Kidney (tissue), 14 donors: ENCODE results near the gene ENOX2. TPM values are rescaled to one million over a fixed set of nuclear protein-coding genes. Genes with fewer than 3 reads are reported as not detected.

Experiments used
- DNase-seq, 5 donors: peaks; one replicate each; pipeline ENCODE4 v3.0.0-alpha.2; 2013 to 2020
- FAIRE-seq: peaks from 2 replicates; lab custom pipeline; 2012; peaks lifted over from hg19 to GRCh38; lab: Jason Lieb, UNC
- H3K27ac ChIP-seq, 2 donors: one replicate each; pipeline ENCODE4 v1.7.0; 2013; ENCODE audit warnings: low read depth in 2 of 2, low read length in 2 of 2, inconsistent platforms in 1 of 2
- H3K27me3 ChIP-seq: one replicate; pipeline ENCODE4 v1.7.1; 2013; ENCODE audit warnings: low read length, inconsistent platforms; ENCODE audit not compliant: control insufficient read depth, insufficient read depth
- H3K36me3 ChIP-seq, 3 donors: one replicate each; pipeline versions ENCODE4 v1.7.0 to v1.7.1; 2013; ENCODE audit warnings: low read length in 3 of 3, control low read depth in 1 of 3, inconsistent platforms in 1 of 3; ENCODE audit not compliant: insufficient read depth in 3 of 3, control insufficient read depth in 2 of 3
- H3K4me1 ChIP-seq, 3 donors: one replicate each; pipeline versions ENCODE4 v1.7.0 to v1.7.1; 2013; ENCODE audit warnings: low read length in 3 of 3, inconsistent platforms in 1 of 3, low read depth in 1 of 3; ENCODE audit not compliant: control insufficient read depth in 2 of 3, insufficient read depth in 2 of 3
- H3K4me3 ChIP-seq, 3 donors: one replicate each; pipeline versions ENCODE4 v1.7.0 to v1.8.1; 2013; ENCODE audit warnings: low read length in 3 of 3, control low read depth in 1 of 3, inconsistent platforms in 1 of 3
- H3K9ac ChIP-seq, 3 donors: one replicate each; pipeline versions ENCODE4 v1.7.0 to v1.7.1; 2013; ENCODE audit warnings: low read length in 3 of 3, control low read depth in 1 of 3, inconsistent platforms in 1 of 3
- H3K9me3 ChIP-seq, 3 donors: one replicate each; pipeline versions ENCODE4 v1.7.0 to v1.7.1; 2013; ENCODE audit warnings: low read length in 3 of 3, control low read depth in 1 of 3, inconsistent platforms in 1 of 3; ENCODE audit not compliant: control insufficient read depth in 2 of 3, insufficient read depth in 1 of 3
- CTCF ChIP-seq: IDR thresholded peaks from 3 replicates; pipeline ENCODE4 v1.5.1; 2012; ENCODE audit warnings: mild to moderate bottlenecking, moderate library complexity, borderline replicate concordance; ENCODE audit not compliant: insufficient read depth; ENCODE audit errors: extremely low read depth
- intact Hi-C: fragments of 100-400 bp; cut with DNase I; formaldehyde crosslinking; loops from one replicate; pipeline ENCODE4 v1.11.1; 2022
- polyA plus RNA-seq: library from polyadenylated mRNA; stranded (reverse); fragments of 350-450 nt; fragmentation: Illumina TruSeq; extraction: RNeasy Lipid Tissue Mini Kit (QIAGEN cat#74804); gene quantifications from one replicate; pipeline ENCODE4 v1.2.3, GENCODE V29; 2014; ENCODE audit warnings: low read depth, low replicate concordance; ENCODE audit not compliant: insufficient read depth
- total RNA-seq: library from RNA; stranded (reverse); fragmentation: NEBNext Ultra II Directional; extraction: Animal tissue kit (Norgen Biotek cat#: 25700); gene quantifications from one replicate; pipeline ENCODE4 v1.2.1, GENCODE V29; 2021
- donor health status: control.
- donor health status: control.
- donor health status: control.
- donor health status: control.
- donor health status: control.
- donor health status: DM: yes; HTN: yes; CAD: no.
- donor health status: Normal renal cell carcinoma (clear cell type).

The ENOX2 gene
- total and polyA plus RNA-seq, 2 donors from 2014 or later, result 6.6 to 22.6 TPM

GRCh38 chrX:130885996-130886395 is 17.0 kb downstream of the ENOX2 start:
- H3K9ac ChIP-seq, result no peak overlapping the region
- FAIRE-seq (no peak), DNase-seq (peak in 1 of 5 donors; percentile 4)
- peak overlapping the region; percentile 1 to 40 (median 25) for H3K4me3 ChIP-seq
- intact Hi-C loops, result no loop called here
- H3K27me3 ChIP-seq, result no peaks in the 10 kb centered on the region
- H3K4me1 ChIP-seq, result no peaks in the 10 kb centered on the region
- no peak for TF ChIP-seq CTCF
- no peaks in the 10 kb centered on the region for H3K9me3 ChIP-seq
- no peak overlapping the region for H3K27ac ChIP-seq
- no peaks in the 10 kb centered on the region for H3K36me3 ChIP-seq

- TF ChIP-seq CTCF, result no peak
- Histone ChIP-seq H3K27me3 (no peaks in the 10 kb centered on the region), H3K27ac (no peak overlapping the region), H3K9ac (no peak overlapping the region), H3K9me3 (no peaks in the 10 kb centered on the region), H3K4me1 (no peaks in the 10 kb centered on the region), H3K4me3 (no peak overlapping the region), H3K36me3 (no peaks in the 10 kb centered on the region)
- FAIRE-seq (peak; percentile 66), DNase-seq (no peak)
- intact Hi-C loops, result no loop called here
Measured at GRCh38 chrX:130885508-130885907, 17.5 kb downstream of the ENOX2 start.

DNA sequence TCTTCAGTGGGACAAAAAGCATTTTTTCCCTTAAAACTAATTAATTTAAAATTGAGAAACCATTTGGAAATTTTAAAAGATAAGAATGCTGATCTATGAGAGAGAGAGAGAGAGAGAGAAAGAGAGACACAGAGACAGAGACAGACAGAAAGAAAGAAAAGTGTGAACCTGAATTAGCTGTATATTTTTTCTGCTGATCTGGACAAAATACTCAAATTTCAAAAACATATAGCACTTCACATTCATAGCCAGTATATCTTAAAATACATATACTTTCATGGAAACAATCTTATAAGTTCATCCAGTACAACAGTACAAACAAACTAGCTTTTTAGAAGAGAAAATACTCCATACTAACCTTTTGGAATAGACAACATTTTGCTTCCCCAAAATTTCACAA is 18.4 kb downstream of the ENOX2 start:
- Histone ChIP-seq H3K9ac (no peak overlapping the region), H3K36me3 (no peaks in the 10 kb centered on the region), H3K27me3 (no peaks in the 10 kb centered on the region), H3K4me3 (no peak overlapping the region), H3K27ac (no peak overlapping the region), H3K4me1 (no peaks in the 10 kb centered on the region), H3K9me3 (no peaks in the 10 kb centered on the region)
- FAIRE-seq (no peak), DNase-seq (no peak)
- intact Hi-C loops, result no loop called here
- no peak for TF ChIP-seq CTCF

GRCh38 chrX:130879869-130880268 is 23.1 kb downstream of the ENOX2 start:
- no peak overlapping the region for H3K9ac ChIP-seq
- intact Hi-C loops, result no loop called here
- H3K9me3 ChIP-seq, result no peaks in the 10 kb centered on the region
- no peak overlapping the region for H3K4me3 ChIP-seq
- no peak for TF ChIP-seq CTCF
- H3K27me3 ChIP-seq, result no peaks in the 10 kb centered on the region
- no peak overlapping the region for H3K27ac ChIP-seq
- peaks cover 0 to 4% (median 0%) of the 10 kb centered on the region in 3 donors for H3K4me1 ChIP-seq
- FAIRE-seq (no peak), DNase-seq (no peak)
- no peaks in the 10 kb centered on the region for H3K36me3 ChIP-seq
